Embryonic facial prominence (tissue), 1 donor: ENCODE results near the gene PBRM1.
"Not testable (repeated sequence)": the region's sequence is repeated elsewhere in the genome, so short reads cannot be mapped to it uniquely, and the experiment has no call there.

Source experiments
- DNase-seq: peaks from one replicate; pipeline ENCODE4 v3.0.0-alpha.2; 2016; ENCODE audit errors: extremely low spot score

The PBRM1 gene

DNA sequence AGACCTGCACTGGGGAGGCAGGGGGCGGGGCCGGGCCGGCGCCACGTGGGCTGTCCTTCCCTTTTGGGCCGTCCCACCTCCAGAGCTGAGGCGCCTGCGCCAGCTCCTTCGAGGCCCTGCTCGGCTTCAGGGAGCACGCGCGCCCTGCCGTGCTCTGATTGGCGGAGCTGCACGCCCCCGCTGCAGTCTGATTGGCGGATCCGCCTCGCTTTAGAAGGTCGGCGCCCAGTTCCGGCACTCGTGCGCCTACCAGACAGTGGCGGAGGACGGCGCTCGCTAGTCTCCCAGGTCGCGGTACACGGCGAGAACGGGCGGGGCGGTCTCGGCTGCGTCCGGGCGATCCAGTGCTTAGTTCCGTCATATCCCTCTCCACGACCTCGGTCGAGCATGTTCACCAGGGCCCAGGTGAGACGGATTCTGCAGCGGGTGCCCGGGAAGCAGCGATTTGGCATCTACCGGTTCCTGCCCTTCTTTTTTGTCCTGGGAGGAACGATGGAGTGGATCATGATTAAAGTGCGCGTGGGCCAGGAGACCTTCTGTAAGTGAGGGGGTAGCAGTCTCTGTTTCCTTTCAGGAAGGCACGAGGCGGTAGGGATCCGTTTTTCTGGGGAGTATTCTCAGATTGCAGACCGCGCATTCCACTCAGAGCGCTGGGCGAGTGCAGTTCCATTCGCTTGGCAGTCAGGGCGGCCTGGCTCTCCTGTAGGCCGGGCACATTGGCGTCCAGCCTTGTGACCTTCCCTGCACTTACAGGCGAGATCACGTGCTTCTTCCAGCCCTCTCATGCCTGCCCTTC is 149.1 kb downstream of the PBRM1 start, which contains the start of gene UQCC5:
Gene UQCC5, plus strand, starts transcription at position 237 of the 796 bp plus-strand sequence. Its CDS starts 151 bp downstream, at position 388.
- DNase-seq = peak; percentile 92

DNA sequence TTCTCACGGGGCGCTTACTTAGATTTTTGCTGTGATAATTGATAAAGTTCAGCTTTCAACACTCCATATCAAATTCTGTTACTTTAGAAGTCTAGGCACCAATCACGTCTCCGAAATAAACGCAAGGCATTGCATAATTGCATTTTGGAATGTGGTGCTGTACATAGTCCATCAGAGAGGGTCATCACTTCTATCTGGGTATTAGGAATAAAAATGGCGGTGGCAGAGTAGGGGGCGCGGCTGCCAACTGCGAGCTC is 149.7 kb downstream of the PBRM1 start:
- no peak for DNase-seq

- DNase-seq = no peak
Measured at GRCh38 chr3:52535411-52536111, 150.2 kb downstream of the PBRM1 start.

DNA sequence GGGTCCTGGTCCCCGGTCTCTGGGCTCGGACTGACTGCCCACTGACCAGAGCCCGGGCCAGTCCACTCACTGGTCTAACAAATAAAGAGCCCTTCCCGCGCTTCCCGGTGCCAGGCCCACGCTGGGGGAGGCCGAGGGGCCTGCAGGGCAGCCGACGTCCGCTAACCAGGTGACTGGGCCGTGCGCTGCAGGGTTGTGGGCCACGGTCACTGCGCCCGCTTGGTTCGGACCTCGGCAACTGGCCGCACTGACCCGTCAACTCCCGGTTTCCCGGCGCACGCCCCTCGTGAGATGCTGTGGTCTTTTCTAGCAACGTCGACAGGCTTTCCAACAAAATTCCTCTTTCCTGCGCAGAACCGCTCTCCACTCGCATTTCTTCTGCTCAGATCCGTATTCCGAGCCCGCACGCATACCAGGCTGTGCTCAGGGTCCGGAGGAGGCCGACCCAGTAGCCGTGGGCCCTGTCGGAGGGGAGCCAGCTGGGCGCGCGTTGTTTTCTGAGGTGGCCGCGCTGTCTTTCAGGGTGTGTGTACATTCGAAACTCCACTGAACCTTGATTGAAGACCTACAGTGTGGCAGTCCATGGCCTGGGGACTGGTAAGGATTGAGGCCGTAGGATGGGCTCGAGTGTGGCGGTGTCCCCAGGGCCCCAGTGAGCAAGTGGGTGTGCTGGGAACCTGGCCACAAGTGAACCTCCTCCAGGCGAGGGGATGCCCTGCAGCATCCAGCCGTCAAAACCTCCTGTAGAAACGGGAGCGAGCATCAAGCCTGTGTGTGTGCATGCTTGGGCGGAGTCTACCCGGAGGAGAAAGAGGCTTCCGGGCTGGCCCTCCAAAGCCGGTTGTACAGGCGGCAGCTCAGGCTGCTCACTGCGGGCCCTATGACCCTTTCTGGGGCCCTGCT is 151.2 kb downstream of the PBRM1 start:
- no peak for DNase-seq

DNA sequence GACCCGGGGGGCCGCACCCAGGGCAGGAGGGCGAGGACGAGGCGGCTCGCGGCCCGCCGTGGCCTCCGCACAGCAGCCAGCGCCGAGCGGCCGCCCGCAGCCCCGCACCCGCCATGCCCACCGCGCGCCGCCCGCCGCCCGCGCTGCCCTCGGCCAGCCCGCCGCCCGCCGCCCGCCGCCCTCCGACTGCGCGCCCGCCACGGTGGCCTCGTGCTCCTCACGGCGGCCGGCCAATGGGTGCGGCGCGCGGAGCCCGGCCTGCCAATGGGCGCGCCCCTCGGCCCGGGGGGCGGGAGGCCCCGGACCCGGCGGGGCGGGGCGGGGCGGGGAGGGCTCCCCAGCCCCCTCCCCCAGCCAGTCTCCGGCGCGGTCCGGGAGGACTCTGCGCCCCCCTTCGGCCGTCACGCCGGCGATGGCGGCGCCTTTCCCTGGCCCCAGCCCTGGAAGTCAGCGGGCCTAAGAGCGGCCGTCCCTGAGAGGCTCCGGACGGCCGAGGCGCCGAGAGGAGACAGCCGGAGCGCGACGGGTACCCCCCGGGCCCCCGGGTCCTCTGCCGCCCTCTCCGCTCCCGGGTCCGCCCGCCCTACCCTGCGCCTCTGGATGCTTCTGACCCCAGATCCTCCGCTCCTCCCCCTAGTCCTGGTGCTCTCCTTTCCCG is 152.0 kb downstream of the PBRM1 start, which contains the start of gene NT5DC2:
Gene NT5DC2, minus strand, starts transcription at position 235 of the 658 bp plus-strand sequence. Its CDS starts 120 bp downstream, at position 115.
- peak; percentile 36 for DNase-seq

DNA sequence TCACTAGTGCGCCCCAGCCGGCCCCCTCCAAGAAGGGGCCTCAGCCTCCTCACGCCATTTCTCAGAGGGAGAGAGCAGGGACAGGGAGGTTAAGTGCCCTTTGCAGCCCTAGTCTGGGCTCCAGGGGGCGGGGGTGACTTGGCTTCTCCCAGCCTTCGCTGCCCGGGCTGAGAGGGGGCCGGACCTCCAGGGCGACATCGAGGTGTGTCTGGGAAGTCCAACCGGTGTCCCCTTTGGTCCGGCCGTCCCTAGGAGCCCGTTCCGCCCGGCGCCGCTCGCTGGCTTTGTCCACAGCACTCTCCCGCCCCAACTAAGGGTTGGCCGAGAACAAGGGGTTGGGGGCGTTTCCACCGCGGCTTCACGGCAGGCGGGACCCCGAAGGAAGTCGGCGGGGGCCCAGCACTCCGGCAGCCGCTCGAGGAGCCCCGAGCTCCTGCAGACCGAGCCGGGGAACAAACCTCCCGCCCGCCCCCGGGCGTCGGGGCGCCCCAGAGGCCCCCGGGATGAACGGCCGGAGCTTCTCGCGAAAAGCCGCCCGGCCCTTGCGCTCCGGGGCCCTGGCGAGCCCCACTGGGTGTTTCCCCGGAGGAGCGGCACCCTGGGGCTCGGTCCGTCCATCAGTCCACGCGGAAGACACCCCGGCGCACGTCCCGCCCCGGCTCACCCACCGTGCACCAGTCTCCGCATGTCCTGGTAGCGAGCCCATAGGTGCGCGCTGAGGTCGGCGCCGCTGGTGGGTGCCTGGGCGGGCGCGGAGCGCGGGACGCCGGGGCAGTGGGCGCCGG is 152.7 kb downstream of the PBRM1 start:
- DNase-seq = no peak

GRCh38 chr3:52532517-52532837 is 153.2 kb downstream of the PBRM1 start:
- no peak for DNase-seq

- no peak for DNase-seq
Measured at GRCh38 chr3:52531860-52532516, 153.7 kb downstream of the PBRM1 start.

DNA sequence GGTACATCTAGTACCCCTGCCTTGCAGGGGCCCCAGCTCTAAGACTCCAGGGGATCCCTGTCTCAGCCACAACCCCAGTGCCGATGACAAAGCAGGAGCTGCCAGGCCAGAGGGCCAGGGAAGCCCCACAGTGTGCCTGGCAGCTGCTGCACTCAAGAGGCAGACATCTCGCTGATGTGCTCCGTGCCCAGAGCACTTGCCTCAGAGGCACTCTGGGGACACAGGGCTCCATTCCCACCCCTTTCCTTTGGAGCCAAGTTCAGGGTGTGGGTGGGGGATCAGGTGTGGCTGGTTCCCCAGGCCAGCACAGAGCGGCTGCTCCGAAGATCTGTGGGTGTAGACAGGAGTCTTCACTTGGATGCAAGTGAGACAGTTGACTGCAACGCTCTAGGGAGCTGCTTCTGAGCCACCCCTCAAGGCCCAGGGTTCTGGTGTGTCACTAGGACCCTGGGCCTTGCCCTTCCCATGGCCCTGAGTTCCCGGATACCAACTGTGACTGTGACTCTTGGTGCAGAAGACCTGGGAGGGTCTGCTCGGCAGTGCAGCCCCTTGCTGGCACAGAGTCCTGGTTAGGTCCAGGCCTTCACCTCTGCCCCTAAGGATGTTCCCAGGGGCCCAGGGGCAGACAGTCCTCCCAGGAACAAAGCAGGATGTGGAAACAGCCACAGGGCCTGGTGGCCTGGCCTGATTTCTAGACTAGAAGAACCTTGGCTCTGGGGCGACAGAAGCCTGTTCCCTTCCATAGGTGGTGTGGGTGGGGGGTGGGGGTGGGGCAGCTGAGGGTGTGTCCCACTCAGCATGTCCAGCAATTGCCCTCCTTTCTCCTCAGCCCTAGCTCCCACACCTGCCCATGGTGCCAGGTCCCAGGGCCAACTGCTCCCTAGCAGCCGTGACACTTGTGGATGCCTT is 154.5 kb downstream of the PBRM1 start:
- DNase-seq = no peak

DNA sequence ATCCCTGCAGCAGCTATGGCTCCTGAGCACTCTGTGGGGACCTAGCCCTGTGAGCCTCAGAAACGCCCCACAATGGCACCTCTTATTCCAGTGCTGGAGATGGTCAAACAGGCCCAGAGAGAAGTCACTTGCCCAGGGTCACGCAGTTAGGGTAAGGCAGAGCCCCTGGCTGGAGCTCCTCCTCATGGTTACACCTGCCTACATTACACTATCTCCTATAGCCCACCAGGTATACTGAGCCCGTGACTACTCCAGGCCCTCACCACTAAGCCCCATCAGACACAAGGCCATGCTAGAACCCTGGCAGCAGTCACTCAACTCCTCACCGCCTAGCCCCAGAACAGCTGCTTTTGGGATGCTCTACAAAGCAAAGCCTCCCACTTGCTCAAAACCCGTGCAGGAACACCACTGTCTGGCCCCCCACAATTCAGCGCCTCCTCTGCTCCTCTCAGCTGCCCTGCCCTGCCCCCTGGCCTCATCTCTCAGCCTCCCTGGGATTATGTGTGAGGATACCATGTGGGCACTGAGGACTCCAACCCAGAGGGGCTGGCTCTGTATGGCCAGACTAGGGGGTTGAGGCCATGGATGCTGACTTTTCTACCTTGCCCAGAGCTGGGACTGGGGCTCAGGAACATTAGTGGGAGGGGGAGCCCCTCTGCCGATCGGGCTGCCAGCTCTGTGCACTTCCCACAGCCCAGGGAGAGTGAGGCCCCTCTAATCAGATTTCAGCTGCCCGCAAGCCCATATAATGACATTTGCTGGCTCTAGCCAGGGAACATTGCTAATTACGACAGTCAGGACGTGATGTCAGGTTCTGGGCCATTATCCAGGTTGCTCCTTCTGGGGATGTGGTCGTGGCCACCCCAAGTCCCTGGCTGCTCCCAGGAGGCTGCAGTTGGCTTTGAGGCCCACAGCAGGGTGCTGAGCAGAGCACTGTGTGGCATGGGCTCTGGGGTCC is 156.1 kb downstream of the PBRM1 start:
- DNase-seq = no peak

GRCh38 chr3:52528586-52529375 is 156.9 kb downstream of the PBRM1 start:
- DNase-seq = no peak

GRCh38 chr3:52527732-52528585 is 157.8 kb downstream of the PBRM1 start:
- DNase-seq = no peak

DNA sequence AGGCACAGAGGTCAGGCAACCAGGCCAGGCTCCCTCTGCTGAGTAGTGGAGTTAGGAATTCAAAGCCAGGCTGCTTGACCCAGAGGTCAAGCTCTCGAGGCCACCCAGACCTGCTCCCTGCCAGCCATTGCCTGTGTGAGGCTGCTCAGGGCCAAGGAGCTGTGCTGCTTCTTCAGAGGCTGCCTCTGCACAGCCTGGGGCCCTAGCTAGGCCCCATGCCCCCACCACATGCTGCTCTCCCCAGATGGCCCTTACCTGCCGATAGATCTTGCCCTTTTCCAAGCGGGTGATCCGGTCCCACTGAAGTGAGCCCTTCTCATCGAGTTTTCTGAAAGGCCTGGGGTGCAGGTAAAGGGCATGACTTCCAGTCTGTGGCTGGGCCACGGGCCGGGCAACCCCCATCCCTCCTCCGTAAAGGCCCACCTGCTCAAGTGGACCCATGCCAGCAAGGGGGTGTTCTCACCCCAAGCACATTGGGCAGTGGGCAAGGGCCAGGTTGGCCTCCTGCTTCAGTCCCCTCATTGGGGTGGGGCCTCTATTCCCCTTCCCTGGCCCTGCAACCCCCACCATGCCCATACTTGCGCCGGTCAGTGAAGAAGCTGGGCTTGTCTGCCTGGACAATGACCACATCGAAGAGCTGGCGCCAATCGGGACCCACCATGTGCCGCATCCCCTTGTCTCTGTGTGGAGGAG is 158.5 kb downstream of the PBRM1 start:
- no peak for DNase-seq

GRCh38 chr3:52526671-52527038 is 159.1 kb downstream of the PBRM1 start:
- DNase-seq = not testable (repeated sequence)

DNA sequence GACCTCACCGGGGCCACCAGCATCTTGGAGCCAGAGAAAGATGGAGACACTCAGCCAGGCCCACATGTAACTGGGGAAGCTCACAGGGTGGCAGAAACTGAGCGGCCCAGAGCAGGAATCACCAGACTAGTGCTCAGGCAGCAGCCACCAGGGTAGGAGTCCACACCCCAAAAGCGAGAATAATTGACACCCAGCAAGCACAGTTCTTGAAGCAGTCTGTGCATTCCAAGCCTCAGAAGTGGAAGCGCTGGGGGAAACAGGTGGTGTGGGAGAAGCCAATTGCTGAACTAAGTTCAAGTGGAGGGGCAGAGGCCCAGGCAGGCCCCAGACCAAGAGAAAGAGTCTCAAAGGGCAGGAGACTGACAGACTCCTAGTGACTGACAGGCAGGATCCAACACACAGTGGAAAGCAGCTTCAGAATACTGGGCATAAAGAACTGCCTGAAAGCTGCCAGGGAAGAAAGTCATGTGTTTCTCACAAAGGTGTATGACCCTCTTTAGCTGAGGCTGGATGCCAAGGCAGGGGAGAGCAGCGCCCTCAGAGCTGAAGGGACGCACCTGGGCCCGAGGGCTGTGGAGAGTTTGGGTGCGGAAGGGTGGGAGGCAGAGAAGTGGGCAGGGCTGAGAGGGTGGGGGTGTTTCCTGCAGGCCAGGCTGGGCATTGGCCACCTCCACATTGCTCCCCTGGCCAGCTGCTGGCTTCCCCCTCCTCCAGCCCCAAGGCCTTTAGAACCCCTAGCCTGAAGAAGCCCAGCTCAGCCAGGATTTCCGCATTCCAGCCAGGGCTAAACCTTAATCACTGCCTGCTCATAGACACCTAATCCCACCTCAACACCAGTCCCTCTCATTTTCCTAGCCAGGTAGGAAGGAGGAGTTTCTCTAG is 159.8 kb downstream of the PBRM1 start:
- DNase-seq = no peak
